GM18505 (cell line): Measurements from ENCODE around the gene RO60.
"Not testable (repeated sequence)": the region's sequence is repeated elsewhere in the genome, so short reads cannot be mapped to it uniquely, and the experiment has no call there.

ENCODE experiments used
- ATAC-seq: cut with Tn5 transposase; IDR thresholded peaks from one replicate; pipeline ENCODE4 v1.9.1; 2021; ENCODE audit not compliant: unreplicated experiment
- POLR2A ChIP-seq: IDR thresholded peaks from 4 replicates; pipeline ENCODE4 v1.6.1; 2011; ENCODE audit warnings: borderline replicate concordance; ENCODE audit not compliant: insufficient read depth, insufficient read length; ENCODE audit errors: extremely low read depth

RO60 gene

GRCh38 chr1:193059282-193060114 lies at the start of gene RO60, which contains the start of gene UCHL5:
Gene RO60, plus strand, starts transcription at chr1:193059612. Its CDS starts 9,443 bp downstream, at chr1:193069055.
Gene UCHL5, minus strand, starts transcription at chr1:193059360. Its CDS starts 100 bp downstream, at chr1:193059260.
- peak; percentile 95 for ATAC-seq

GRCh38 chr1:193011406-193011805 lies 48.0 kb upstream of the RO60 start:
- no peak for TF ChIP-seq POLR2A
- no peak for ATAC-seq

More at GRCh38 chr1:193059282-193060114, at the start of gene RO60, which contains the start of gene UCHL5:
- TF ChIP-seq POLR2A: peak; percentile 93

GRCh38 chr1:193013005-193013404 lies 46.4 kb upstream of the RO60 start:
- ATAC-seq: no peak
- TF ChIP-seq POLR2A: no peak

GRCh38 chr1:193013707-193014106 lies 45.7 kb upstream of the RO60 start:
- ATAC-seq: no peak
- no peak for TF ChIP-seq POLR2A

GRCh38 chr1:193014400-193014799 lies 45.0 kb upstream of the RO60 start:
- TF ChIP-seq POLR2A: no peak
- no peak for ATAC-seq

- TF ChIP-seq POLR2A: no peak
Observed at GRCh38 chr1:193016788-193017187, 42.6 kb upstream of the RO60 start.

GRCh38 chr1:193019442-193020026 lies 39.9 kb upstream of the RO60 start:
- peak; percentile 77 for ATAC-seq
- no peak for TF ChIP-seq POLR2A

More at GRCh38 chr1:193016788-193017187, 42.6 kb upstream of the RO60 start:
- no peak for ATAC-seq

GRCh38 chr1:193025218-193025617 lies 34.2 kb upstream of the RO60 start:
- no peak for TF ChIP-seq POLR2A
- ATAC-seq: no peak

- no peak for ATAC-seq
- no peak for TF ChIP-seq POLR2A
Observed at GRCh38 chr1:193030280-193030679, 29.1 kb upstream of the RO60 start.

GRCh38 chr1:193031431-193031830 lies 28.0 kb upstream of the RO60 start:
- TF ChIP-seq POLR2A: no peak

GRCh38 chr1:193032643-193033427 lies 26.6 kb upstream of the RO60 start:
- not testable (repeated sequence) for ATAC-seq

More at GRCh38 chr1:193031431-193031830, 28.0 kb upstream of the RO60 start:
- ATAC-seq: no peak

- TF ChIP-seq POLR2A: no peak
- ATAC-seq: no peak
Observed at GRCh38 chr1:193033610-193034009, 25.8 kb upstream of the RO60 start.

GRCh38 chr1:193036337-193037047 lies 22.9 kb upstream of the RO60 start:
- ATAC-seq: no peak
- TF ChIP-seq POLR2A: no peak
